ENCODE measurements around the gene PTGER1.

DNA sequence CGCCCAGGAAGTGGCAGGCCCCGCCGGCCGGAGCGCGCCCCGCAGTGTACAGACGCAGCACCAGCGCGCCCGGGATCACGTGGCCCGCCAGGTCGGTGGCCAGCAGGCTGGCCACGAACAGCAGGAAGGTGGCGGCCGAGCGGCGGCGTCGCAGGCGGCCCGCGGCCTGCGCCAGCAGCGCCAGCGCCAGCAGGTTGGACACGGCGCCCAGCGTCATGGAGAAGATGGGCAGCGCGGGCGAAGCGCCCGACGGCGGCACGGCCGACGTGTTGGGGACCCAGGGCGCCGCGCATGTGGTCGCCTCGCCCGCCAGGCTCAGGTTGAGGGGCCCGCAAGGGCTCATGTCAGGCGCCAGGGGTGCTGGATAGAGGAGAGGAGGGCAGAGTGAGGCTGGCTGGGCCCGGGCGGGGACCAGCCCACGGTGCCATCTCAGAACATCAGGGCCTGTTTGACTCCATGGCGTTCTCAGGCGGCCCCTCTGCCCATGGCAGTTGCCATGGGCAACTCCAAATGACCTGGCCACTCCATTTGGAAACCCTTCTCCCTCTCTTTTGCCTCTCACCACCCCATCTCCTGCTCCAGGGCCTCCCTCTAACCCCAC is 1.1 kb downstream of the PTGER1 start:
- TF ChIP-seq, protein P1, sequence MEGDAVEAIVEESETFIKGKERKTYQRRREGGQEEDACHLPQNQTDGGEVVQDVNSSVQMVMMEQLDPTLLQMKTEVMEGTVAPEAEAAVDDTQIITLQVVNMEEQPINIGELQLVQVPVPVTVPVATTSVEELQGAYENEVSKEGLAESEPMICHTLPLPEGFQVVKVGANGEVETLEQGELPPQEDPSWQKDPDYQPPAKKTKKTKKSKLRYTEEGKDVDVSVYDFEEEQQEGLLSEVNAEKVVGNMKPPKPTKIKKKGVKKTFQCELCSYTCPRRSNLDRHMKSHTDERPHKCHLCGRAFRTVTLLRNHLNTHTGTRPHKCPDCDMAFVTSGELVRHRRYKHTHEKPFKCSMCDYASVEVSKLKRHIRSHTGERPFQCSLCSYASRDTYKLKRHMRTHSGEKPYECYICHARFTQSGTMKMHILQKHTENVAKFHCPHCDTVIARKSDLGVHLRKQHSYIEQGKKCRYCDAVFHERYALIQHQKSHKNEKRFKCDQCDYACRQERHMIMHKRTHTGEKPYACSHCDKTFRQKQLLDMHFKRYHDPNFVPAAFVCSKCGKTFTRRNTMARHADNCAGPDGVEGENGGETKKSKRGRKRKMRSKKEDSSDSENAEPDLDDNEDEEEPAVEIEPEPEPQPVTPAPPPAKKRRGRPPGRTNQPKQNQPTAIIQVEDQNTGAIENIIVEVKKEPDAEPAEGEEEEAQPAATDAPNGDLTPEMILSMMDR (IDR thresholded peaks at IDR 0.05) = no peak
- no peak for TF ChIP-seq EZH2 (IDR thresholded peaks at IDR 0.05; ENCODE audit: borderline replicate concordance, insufficient read depth, low read depth, low read length, poor library complexity, severe bottlenecking)
